ENCODE results near the gene KCNJ18.

- no peak for TF ChIP-seq CTCF (IDR thresholded peaks at IDR 0.05; ENCODE audit: borderline replicate concordance, extremely low read depth, low read length, poor library complexity, severe bottlenecking)
- no peak for TF ChIP-seq EZH2 (IDR thresholded peaks at IDR 0.05; ENCODE audit: borderline replicate concordance, low read depth, low read length, severe bottlenecking)
Observed at GRCh38 chr17:21688293-21688949, 3.9 kb upstream of the KCNJ18 start.
